Mammary epithelial cell (primary cell): ENCODE results near the gene MTMR2.

Experiments
- CTCF ChIP-seq, 2 donors: IDR thresholded peaks in 1 of 2; conservative IDR thresholded peaks in 1 of 2; 2 replicates each; pipeline ENCODE4 v1.5.1; 2011 to 2012; ENCODE audit warnings: inconsistent platforms in 2 of 2, low read length in 2 of 2, mild to moderate bottlenecking in 2 of 2, control low read depth in 1 of 2, low read depth in 1 of 2; ENCODE audit not compliant: insufficient read depth in 1 of 2; ENCODE audit errors: extremely low read depth in 1 of 2
- EZH2 ChIP-seq: IDR thresholded peaks from 2 replicates; pipeline ENCODE4 v1.6.1; 2012; ENCODE audit warnings: low read length, inconsistent platforms, borderline replicate concordance

DNA sequence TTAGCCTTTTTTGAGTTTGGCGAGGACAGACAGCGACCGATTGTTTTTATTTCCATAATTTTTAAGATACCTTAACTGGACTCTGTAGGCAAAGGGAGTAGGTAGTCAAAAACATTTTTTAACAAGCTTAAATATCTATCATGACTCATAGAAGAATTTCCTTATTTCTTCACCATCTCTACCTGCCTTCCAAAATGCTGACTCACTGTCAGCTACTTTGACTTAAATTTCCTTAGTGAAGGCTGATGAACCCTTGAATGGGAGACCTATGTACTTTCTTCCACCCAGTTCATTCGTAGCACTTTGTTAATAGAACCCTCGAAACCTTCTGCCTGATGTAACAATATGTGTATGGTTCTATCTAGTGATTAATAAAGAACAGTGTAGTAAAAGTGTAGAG, 1.1 kb upstream of the MTMR2 start:
- TF ChIP-seq CTCF (conservative IDR thresholded peaks at IDR 0.05 in 1 of 2, IDR thresholded peaks at IDR 0.05 in 1 of 2; ENCODE audit: extremely low read depth in 1 of 2, insufficient read depth in 1 of 2, low read depth in 1 of 2, low read length in 2 of 2): no peak
- no peak for TF ChIP-seq EZH2
